KBM-7 (cell line): Measurements from ENCODE around the gene OR52E8.

ENCODE experiments used
- DNase-seq: peaks from one replicate; pipeline ENCODE4 v3.0.0-alpha.2; 2015
- in situ Hi-C: fragments of 300-500 bp; cut with MboI; formaldehyde crosslinking; loops from 2 replicates; pipeline ENCODE4 v1.14.3; 2020; ENCODE audit warnings: low sequenced_read_pairs, low pct_unique_long_range_greater_than_20kb, mixed read lengths

OR52E8 gene

DNA sequence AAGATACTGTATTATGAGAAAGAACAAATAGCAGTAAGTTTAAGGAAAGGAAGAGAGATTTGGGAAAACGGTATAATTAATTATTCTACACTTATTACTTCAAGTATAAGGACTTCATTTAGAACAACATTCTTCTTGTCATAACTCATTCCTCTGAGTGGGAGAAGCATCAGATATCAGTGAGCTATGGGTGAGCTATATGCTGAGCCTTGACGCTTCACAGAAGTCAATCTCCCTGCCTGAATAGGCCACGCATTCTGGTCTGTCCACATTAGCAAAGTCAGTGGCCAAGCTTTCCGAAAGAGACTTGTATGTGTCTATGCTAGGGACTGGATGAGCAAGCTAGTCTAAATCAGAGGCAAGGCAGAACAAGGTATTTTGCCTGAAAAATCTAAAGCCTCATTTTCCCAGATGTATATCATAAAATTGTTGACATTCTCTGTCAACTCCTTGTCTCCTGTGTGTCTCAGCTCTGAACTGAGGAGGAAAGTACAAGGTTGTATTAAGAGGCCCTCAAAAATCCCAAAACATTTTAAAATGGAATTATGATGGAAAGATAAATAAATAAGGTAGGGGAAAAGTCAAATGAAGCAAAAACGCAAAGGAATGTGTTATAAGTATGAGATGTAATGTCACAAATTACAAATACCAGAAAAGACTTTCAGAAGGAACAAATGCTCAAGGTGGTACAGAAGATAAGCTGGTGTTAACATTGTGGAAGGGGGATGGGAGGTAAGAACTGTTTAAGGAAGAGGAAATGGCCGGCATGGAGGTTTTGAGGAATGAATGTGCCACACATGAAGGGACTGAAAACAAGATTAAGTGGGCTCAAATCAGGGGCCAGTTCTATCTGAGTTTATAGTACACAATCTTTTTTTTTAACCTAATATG lies 47.3 kb downstream of the OR52E8 start:
- in situ Hi-C loops = no loop called here

DNA sequence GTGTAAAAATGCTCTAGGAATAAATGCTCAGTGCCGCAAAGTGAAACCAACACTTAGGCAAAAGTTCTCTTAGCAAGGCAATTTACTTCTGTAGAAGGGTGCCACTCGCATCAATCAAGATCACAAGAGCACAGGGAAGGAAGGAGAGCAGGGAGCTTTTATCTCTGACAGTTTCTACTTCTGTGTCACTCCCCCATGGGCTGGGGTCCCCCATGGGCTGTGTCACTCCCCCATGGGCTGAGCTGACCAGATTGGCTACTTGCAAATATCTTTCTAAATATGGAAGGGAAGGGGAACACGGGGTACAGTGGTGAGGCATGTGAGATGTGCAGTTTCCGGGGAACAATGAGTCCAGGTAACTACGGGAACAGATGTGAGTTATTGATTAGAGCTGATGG lies 48.4 kb downstream of the OR52E8 start:
- DNase-seq = peak; percentile 52
- in situ Hi-C loops = no loop called here

More for the DNA sequence above, 47.3 kb downstream of the OR52E8 start:
- peak; percentile 59 for DNase-seq

DNA sequence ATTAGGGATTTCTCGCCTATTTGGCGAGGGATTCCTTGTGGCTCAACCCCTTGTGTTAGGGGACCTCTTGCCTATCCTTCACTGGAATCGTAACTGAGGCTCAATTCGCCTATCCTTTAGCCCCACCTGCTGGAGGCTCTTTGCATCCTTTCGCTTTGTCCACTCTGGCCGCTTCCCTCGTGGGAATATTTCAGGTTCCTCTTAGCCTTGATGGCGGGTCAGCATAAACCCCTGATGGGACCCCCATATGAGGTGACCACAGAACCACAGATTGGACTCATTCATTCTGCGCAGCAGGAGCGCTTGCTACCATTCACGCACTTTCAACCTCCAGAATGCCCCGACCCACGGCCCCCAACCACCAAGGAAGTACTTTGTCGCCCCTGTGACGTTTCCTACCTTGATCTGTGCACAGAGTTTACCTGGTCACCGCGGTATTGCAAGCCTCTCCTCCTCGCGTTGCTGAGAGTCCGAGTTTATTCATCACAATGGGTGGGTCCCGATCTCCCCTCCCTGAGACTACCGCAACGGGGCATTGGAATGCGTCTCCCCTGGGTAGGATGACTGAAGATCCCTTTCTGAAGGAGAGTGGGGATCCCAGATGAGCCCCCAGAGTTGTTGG lies 48.9 kb downstream of the OR52E8 start, which contains the start of gene OR52N2:
Gene OR52N2, plus strand, starts transcription at position 425 of the 622 bp plus-strand sequence. CDS start 11,412 bp downstream, outside the sequence.
- in situ Hi-C loops = no loop called here
- DNase-seq = peak; percentile 88

DNA sequence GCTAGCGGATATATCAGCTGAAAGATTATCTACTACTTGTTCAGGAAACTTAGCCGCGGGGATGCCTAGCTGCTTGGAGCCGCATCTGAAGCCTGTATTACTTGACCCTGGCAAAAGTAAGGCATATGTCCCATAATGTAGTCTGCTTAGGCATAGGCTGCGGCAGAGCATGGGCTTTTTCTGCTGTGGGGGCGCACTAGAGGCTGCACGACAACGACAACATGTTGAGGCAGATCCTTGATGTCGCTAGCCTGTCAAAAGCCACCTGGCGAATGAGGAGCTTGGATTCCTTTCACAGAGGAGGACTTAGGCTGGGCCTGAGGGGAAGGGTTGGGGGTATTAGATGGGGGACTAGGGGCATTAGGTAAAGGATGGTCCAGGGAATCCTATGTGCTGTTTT lies 49.9 kb downstream of the OR52E8 start:
- in situ Hi-C loops = no loop called here
- DNase-seq = peak; percentile 28
